Common myeloid progenitor, CD34-positive (primary cell): Measurements from ENCODE around the gene DESI1.
"Not testable (repeated sequence)": the region's sequence is repeated elsewhere in the genome, so short reads cannot be mapped to it uniquely, and the experiment has no call there.

Source experiments
- CTCF ChIA-PET: fragments of 350-600 bp; sonication (Branson Sonifier 250); formaldehyde crosslinking; loops from one replicate; lab custom pipeline; 2021; ENCODE audit warnings: antibody characterized with exemption; lab: Charles Lee
- POLR2A ChIA-PET: fragments of 350-600 bp; sonication (Branson Sonifier 250); formaldehyde crosslinking; loops from one replicate; lab custom pipeline; 2021; ENCODE audit warnings: antibody characterized with exemption; lab: Charles Lee
- DNase-seq, 3 donors: peaks; one replicate each; pipeline versions ENCODE4 v3.0.0 to v3.0.0-alpha.2; 2013
- H3K27ac ChIP-seq, 2 experiments: 1 replicate in 1 of 2; 2 replicates in 1 of 2; pipeline ENCODE4 v1.7.0; 2013; ENCODE audit warnings: inconsistent platforms in 2 of 2, low read length in 2 of 2, mild to moderate bottlenecking in 2 of 2, low read depth in 1 of 2, moderate library complexity in 1 of 2; ENCODE audit not compliant: severe bottlenecking in 2 of 2, insufficient read depth in 1 of 2, poor library complexity in 1 of 2
- H3K27me3 ChIP-seq, 5 experiments: replicated peaks in 2 of 5; 1 replicate in 3 of 5; 2 replicates in 2 of 5; pipeline versions ENCODE4 v1.6.1 to v1.7.0; 2013; ENCODE audit warnings: low read length in 4 of 5, mild to moderate bottlenecking in 2 of 5, moderate library complexity in 2 of 5, inconsistent platforms in 1 of 5; ENCODE audit not compliant: insufficient read depth in 5 of 5, control insufficient read depth in 4 of 5
- H3K36me3 ChIP-seq, 4 experiments: 1 replicate in 2 of 4; 2 replicates in 2 of 4; pipeline versions ENCODE4 v1.6.1 to v1.7.0; 2013; ENCODE audit warnings: low read length in 3 of 4, control low read depth in 1 of 4, mild to moderate bottlenecking in 1 of 4; ENCODE audit not compliant: control insufficient read depth in 4 of 4, insufficient read depth in 4 of 4
- H3K4me1 ChIP-seq, 4 experiments: 1 replicate in 3 of 4; 2 replicates in 1 of 4; pipeline versions ENCODE4 v1.6.1 to v1.7.1; 2013; ENCODE audit warnings: low read length in 3 of 4, mild to moderate bottlenecking in 3 of 4, control low read depth in 1 of 4, inconsistent platforms in 1 of 4, moderate library complexity in 1 of 4; ENCODE audit not compliant: control insufficient read depth in 4 of 4, insufficient read depth in 4 of 4; ENCODE audit errors: control extremely low read depth in 1 of 4
- H3K4me3 ChIP-seq, 7 experiments: 1 replicate in 4 of 7; 2 replicates in 3 of 7; pipeline versions ENCODE4 v1.5.1 to v1.7.0; 2013; ENCODE audit warnings: mild to moderate bottlenecking in 7 of 7, low read length in 6 of 7, moderate library complexity in 6 of 7, inconsistent platforms in 2 of 7, low read depth in 2 of 7, control low read depth in 1 of 7; ENCODE audit not compliant: insufficient read depth in 4 of 7, control insufficient read depth in 1 of 7; ENCODE audit errors: extremely low read depth in 1 of 7
- H3K9me3 ChIP-seq, 5 experiments: 1 replicate in 4 of 5; 2 replicates in 1 of 5; pipeline versions ENCODE4 v1.6.1 to v1.7.1; 2013; ENCODE audit warnings: low read length in 4 of 5, mild to moderate bottlenecking in 2 of 5, inconsistent platforms in 1 of 5, low read depth in 1 of 5, moderate library complexity in 1 of 5; ENCODE audit not compliant: control insufficient read depth in 4 of 5, insufficient read depth in 2 of 5; ENCODE audit errors: control extremely low read depth in 1 of 5
- WGBS: methylation state at CpG from one replicate; pipeline ENCODE4 v1.1.5; 2013; ENCODE audit not compliant: insufficient coverage; 5-methylcytosine and 5-hydroxymethylcytosine counted together

Gene DESI1

DNA sequence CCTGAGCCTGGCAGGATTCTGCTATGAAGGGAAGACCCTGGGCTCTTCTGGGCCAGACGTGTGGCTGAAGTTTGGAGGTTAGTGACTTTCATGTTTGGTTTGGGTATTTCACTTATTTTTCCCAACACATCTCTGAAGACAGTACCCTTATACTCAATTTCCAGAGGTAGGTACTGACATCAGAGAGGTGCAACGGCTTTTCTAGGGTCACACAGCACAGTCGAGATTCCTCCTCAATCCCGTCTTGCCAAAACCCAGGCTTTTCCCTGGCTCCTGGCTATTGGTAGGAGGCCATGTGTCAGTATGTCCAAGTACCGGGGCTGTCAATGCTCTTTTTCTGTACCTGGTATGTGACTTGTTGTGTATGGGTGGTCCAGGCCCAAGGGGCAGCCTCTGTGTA, 25.1 kb downstream of the DESI1 start:
- H3K27me3 ChIP-seq = peaks cover 0 to 68% (median 31%) of the 10 kb centered on the region in 5 experiments
- H3K27ac ChIP-seq = no peak overlapping the region
- DNase-seq = no peak
- no peak overlapping the region for H3K4me3 ChIP-seq
- no peaks in the 10 kb centered on the region for H3K9me3 ChIP-seq
- peaks cover 0 to under 1% (median 0%) of the 10 kb centered on the region in 4 experiments for H3K4me1 ChIP-seq
- WGBS = 97% methylated on average over 3 of the region's 5 CpGs
- H3K36me3 ChIP-seq = peaks cover 0 to 10% (median 5%) of the 10 kb centered on the region in 4 experiments
- ChIA-PET CTCF (no interaction called here), POLR2A (no interaction called here)

DNA sequence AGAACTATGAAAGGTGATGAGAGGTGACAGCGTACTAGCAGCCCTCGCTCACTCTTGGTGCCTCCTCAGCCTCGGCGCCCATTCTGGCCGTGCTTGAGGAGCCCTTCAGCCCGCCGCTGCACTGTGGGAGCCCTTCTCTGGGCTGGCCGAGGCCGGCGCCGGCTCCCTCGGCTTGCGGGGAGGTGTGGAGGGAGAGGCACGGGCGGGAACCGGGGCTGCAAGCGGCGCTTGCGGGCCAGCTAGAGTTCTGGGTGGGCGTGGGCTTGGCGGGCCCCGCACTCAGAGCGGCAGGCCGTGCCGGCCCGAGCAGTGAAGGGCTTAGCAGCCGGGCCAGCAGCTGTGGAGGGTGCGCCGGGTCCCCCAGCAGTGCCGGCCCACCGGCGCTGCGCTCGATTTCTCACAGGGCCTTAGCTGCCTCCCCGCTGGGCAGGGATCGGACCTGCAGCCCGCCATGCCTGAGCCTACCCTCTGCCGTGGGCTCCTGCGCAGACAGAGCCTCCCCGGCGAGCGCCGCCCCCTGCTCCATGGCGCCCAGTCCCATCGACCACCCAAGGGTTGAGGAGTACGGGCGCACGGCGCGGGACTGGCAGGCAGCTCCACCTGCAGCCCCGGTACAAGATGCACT, 27.4 kb downstream of the DESI1 start:
- DNase-seq, H3K27ac ChIP-seq, H3K9me3 ChIP-seq, H3K4me3 ChIP-seq, H3K36me3 ChIP-seq: not testable (repeated sequence)
- ChIA-PET POLR2A (interaction anchor here (0.6 kb wide), 2 partner anchors 23 to 690 kb away, joined by 3 read pairs; no protein-coding TSS in a partner anchor), CTCF (interaction anchor here (0.6 kb wide), 1 partner anchor 1457 kb away, joined by 3 read pairs; no protein-coding TSS in a partner anchor)
- Histone ChIP-seq H3K27me3 (peaks cover 0 to 50% (median 18%) of the 10 kb centered on the region in 5 experiments), H3K4me1 (peaks cover 0 to 13% (median 10%) of the 10 kb centered on the region in 4 experiments)
- WGBS = 98% methylated on average over 48 of the region's 51 CpGs

DNA sequence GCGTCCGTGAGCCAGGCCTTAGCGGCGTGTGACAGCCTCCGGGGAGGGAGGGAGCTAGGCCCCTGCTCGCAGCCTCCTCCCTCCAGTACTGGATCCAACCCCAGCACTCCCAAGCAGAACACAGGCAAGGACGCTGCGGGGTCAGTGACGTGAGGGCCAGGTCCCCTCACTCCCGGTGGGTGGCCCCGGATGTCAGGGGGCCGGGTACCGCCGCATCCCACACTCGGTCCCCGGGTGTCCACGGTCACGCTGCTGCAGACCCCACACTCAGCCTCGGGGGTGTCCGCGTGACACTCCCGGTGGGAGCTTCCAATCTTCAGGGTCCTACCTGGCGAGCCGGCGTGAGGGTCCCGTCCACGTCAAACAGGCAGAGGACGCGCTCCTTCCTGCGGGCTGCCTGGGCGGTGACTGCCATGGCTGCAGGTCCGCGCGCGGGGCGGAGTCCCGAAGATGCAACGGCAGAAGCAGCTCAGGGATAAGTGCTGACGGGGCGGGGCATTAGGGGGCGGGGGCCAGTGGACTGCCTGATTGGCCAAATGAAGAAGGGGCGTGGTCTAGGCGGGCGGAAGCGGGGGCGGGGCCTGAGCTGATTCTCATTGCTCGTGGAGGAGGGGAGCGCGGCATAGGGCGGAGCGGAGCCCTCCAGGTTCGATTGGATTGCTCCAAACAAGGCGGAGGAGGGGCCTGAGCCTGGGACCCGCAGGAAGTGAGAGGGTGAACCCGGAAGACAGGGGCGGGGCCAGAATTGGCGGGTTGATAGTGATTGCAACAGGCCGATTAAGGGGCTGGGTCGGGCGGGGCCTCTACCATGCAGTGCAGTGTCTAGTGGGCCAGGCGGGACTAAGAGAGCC, 31.2 kb downstream of the DESI1 start, which contains the start of gene PMM1:
Gene PMM1, minus strand, starts transcription at position 450 of the 851 bp plus-strand sequence. Its CDS starts 35 bp downstream, at position 415.
- H3K36me3 ChIP-seq = no peaks in the 10 kb centered on the region
- H3K9me3 ChIP-seq = no peaks in the 10 kb centered on the region
- ChIA-PET POLR2A (interaction anchor here (0.9 kb wide), 1 partner anchor 12 kb away, joined by 3 read pairs; no protein-coding TSS in a partner anchor), CTCF (interaction anchor here (0.6 to 3.4 kb wide), 6 partner anchors 8 to 57 kb away, joined by 3 to 13 read pairs (median 4); no protein-coding TSS in a partner anchor)
- H3K4me1 ChIP-seq = peaks cover 0 to 13% (median 10%) of the 10 kb centered on the region in 4 experiments
- peak within 1 kb of the TSS; percentile 50 to 88 (median 73) for H3K4me3 ChIP-seq
- H3K27me3 ChIP-seq = peaks cover 0 to 12% (median 4%) of the 10 kb centered on the region in 5 experiments
- DNase-seq = peak; percentile 99 to 100 (median 100)
- H3K27ac ChIP-seq = peak within 1 kb of the TSS in 1 of 2 experiments; percentile 25
- WGBS = 0% methylated on average over 53 of the region's 61 CpGs

DNA sequence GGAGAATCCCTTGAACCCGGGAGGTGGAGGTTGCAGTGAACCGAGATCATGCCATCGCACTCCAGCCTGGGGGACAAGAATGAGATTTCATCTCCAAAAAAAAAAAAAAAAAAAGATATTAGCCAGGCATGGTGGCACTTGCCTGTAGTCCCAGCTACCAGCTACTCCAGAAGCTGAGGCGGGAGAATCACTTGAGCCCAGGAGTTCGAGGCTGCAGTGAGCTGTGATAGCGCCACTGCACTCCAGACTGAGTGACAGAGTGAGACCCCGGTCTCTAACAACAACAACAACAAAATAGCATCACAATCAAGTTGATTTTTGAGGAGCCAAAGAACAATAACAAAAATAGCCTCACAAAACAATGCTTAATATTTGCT, 33.5 kb downstream of the DESI1 start:
- H3K4me1 ChIP-seq = peaks cover 0 to 13% (median 10%) of the 10 kb centered on the region in 4 experiments
- WGBS = 92% methylated on average over 4 of the region's 7 CpGs
- peaks cover 0 to 3% (median 0%) of the 10 kb centered on the region in 5 experiments for H3K27me3 ChIP-seq
- ChIA-PET CTCF (interaction anchor here (0.6 to 3.3 kb wide), 3 partner anchors 8 to 44 kb away, joined by 3 to 13 read pairs (median 6); no protein-coding TSS in a partner anchor), POLR2A (no interaction called here)
- no peak overlapping the region for H3K4me3 ChIP-seq
- no peaks in the 10 kb centered on the region for H3K9me3 ChIP-seq
- H3K27ac ChIP-seq = no peak overlapping the region
- no peak for DNase-seq
- no peaks in the 10 kb centered on the region for H3K36me3 ChIP-seq

DNA sequence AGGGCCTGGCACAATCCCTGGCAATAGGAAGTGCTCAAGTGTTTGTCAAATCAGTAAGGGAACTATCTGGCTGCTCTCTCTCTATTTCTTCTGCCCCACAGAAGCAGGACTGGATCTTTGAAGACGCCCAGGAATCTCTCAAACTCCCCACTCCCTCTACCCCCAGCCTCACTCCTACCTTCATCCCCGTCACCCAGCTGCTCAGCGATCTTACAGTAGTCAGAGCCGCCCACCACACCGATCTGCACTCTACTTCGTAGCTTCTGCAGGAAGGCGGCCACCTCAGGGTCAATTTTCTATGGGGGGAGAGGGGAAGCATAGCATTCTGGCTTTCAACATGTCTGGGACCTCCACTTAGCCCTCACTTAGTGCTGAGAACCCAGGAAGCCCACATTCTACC, 34.9 kb downstream of the DESI1 start:
- H3K36me3 ChIP-seq = no peaks in the 10 kb centered on the region
- H3K4me3 ChIP-seq = no peak overlapping the region
- H3K27me3 ChIP-seq = peaks cover 0 to 3% (median 0%) of the 10 kb centered on the region in 5 experiments
- POLR2A ChIA-PET = no interaction called here
- H3K27ac ChIP-seq = no peak overlapping the region
- no peak for DNase-seq
- 94% methylated on average over 3 of the region's 7 CpGs for WGBS
- H3K4me1 ChIP-seq = peaks cover 0 to 13% (median 10%) of the 10 kb centered on the region in 4 experiments
- CTCF ChIA-PET = interaction anchor here (1.8 kb wide), 1 partner anchor 11 kb away, joined by 6 read pairs; no protein-coding TSS in a partner anchor
- H3K9me3 ChIP-seq = no peaks in the 10 kb centered on the region

DNA sequence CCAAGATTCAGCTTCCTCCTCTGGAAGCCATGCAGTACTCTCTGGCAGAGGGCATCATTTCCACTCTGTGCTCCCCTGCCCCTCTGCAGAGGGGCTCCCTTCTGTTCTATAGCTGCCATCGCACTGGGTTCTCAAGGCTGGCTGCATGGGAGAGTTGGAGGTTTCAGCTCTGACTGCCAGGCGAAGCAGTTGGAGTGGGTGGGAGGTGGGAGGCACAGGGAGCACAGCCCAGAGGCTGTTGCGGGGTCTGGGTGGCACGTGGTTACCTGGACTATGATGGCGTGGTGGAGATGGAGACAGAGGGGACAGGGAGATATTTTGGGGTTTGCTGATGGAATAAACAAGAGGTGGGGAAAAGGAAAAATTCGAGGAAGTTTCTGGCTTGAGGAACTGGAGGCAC, 36.0 kb downstream of the DESI1 start:
- CTCF ChIA-PET = interaction anchor here (0.9 kb wide), 1 partner anchor 12 kb away, joined by 3 read pairs; no protein-coding TSS in a partner anchor
- no peaks in the 10 kb centered on the region for H3K36me3 ChIP-seq
- POLR2A ChIA-PET = interaction anchor here (0.5 kb wide), 1 partner anchor 35 kb away, joined by 3 read pairs; no protein-coding TSS in a partner anchor
- 97% methylated on average over 6 of the region's 6 CpGs for WGBS
- H3K4me3 ChIP-seq = no peak overlapping the region
- H3K27ac ChIP-seq = no peak overlapping the region
- no peak for DNase-seq
- H3K4me1 ChIP-seq = peaks cover 0 to 11% (median 8%) of the 10 kb centered on the region in 4 experiments
- H3K27me3 ChIP-seq = peaks cover 0 to 3% (median 0%) of the 10 kb centered on the region in 5 experiments
- no peaks in the 10 kb centered on the region for H3K9me3 ChIP-seq
